K562 (cell line): ENCODE results near the gene PUDP. TPM values are rescaled to one million over a fixed set of nuclear protein-coding genes. Genes with fewer than 3 reads are reported as not detected.

Experiments used
- ATAC-seq: fragments of 200-7000 bp; cut with Tn5 transposase; 3 replicates; pipeline ENCODE4 v1.9.1; 2020; ENCODE audit warnings: moderate library complexity
- BruUV-seq: library from RNA; stranded (reverse); fragments of 400-500 nt; replicated peaks from 2 replicates; lab custom pipeline; 2021; lab: Mats Ljungman, UMichigan
- CTCF ChIA-PET: fragments of 300-600 bp; formaldehyde crosslinking; extraction: SDS; loops from one replicate; lab custom pipeline; 2021; ENCODE audit warnings: low intra/inter-chr PET ratio; lab: Yijun Ruan, JAX
- POLR2A ChIA-PET: fragments of 300-600, 350-650 bp; sonication (Branson Sonifier 250); formaldehyde crosslinking; extraction: SDS; loops from one replicate; lab custom pipeline; 2021; ENCODE audit warnings: antibody characterized with exemption, inconsistent platforms; lab: Yijun Ruan, JAX
- DNase-seq, 4 experiments: peaks; one replicate each; pipeline versions ENCODE4 v3.0.0 to v3.0.0-alpha.2; 2011 to 2018; ENCODE audit warnings: low spot score in 3 of 4, mixed read lengths in 3 of 4; ENCODE audit errors: extremely low read depth in 1 of 4
- FAIRE-seq: peaks from 2 replicates; lab custom pipeline; 2011; peaks lifted over from hg19 to GRCh38; lab: Jason Lieb, UNC
- H2AFZ ChIP-seq: 2 replicates; pipeline ENCODE4 v1.6.0; 2011; ENCODE audit warnings: low read depth, low read length, control low read depth, inconsistent platforms
- H3K27ac ChIP-seq: fragments of 200-600 bp; 3 replicates; pipeline ENCODE4 v1.8.0; 2011; ENCODE audit warnings: low read depth, mild to moderate bottlenecking, control low read depth, inconsistent platforms, low read length, moderate library complexity, mixed read lengths; ENCODE audit errors: extremely low read depth
- H3K27me3 ChIP-seq, 2 experiments: fragments of 300-600 bp in 1 of 2; 2 replicates in 1 of 2; 3 replicates in 1 of 2; pipeline versions ENCODE4 v1.6.0 to v1.8.0; 2011; ENCODE audit warnings: inconsistent platforms in 2 of 2, low read length in 2 of 2, mild to moderate bottlenecking in 1 of 2, mixed read lengths in 1 of 2, moderate library complexity in 1 of 2; ENCODE audit not compliant: control insufficient read depth in 2 of 2, insufficient read depth in 2 of 2
- H3K36me3 ChIP-seq: fragments of 300-600 bp; 3 replicates; pipeline ENCODE4 v1.8.0; 2011; ENCODE audit warnings: mild to moderate bottlenecking, low read length, inconsistent platforms; ENCODE audit not compliant: control insufficient read depth, insufficient read depth
- H3K4me1 ChIP-seq, 2 experiments: fragments of 200-600 bp in 1 of 2; replicated peaks in 1 of 2; 2 replicates in 1 of 2; 3 replicates in 1 of 2; pipeline versions ENCODE4 v1.5.1 to v1.8.0; 2011; ENCODE audit warnings: inconsistent platforms in 2 of 2, low read length in 2 of 2, mild to moderate bottlenecking in 1 of 2, mixed read lengths in 1 of 2, moderate library complexity in 1 of 2; ENCODE audit not compliant: control insufficient read depth in 2 of 2, insufficient read depth in 2 of 2
- H3K4me2 ChIP-seq: 2 replicates; pipeline ENCODE4 v1.6.1; 2011; ENCODE audit warnings: low read length, control low read depth, inconsistent platforms, mixed read lengths; ENCODE audit not compliant: insufficient read depth
- H3K4me3 ChIP-seq: fragments of 200-600 bp; sonication (generic), shearing (Covaris generic); 2 replicates; pipeline ENCODE4 v1.5.1; 2016; ENCODE audit warnings: control low read depth, inconsistent platforms
- H3K79me2 ChIP-seq: fragments of 200-600 bp; 3 replicates; pipeline ENCODE4 v1.8.0; 2011; ENCODE audit warnings: low read length, inconsistent platforms; ENCODE audit not compliant: control insufficient read depth, insufficient read depth
- H3K9ac ChIP-seq, 2 experiments: 2 replicates each; pipeline versions ENCODE4 v1.6.0 to v1.6.1; 2011; ENCODE audit warnings: low read depth in 2 of 2, low read length in 2 of 2, control low read depth in 1 of 2, inconsistent platforms in 1 of 2, mild to moderate bottlenecking in 1 of 2, mixed read lengths in 1 of 2; ENCODE audit not compliant: insufficient read depth in 1 of 2
- H3K9me1 ChIP-seq: one replicate; pipeline ENCODE4 v1.6.0; 2011; ENCODE audit warnings: inconsistent platforms, mild to moderate bottlenecking, low read length, moderate library complexity; ENCODE audit not compliant: control insufficient read depth, insufficient read depth
- H3K9me3 ChIP-seq: replicated peaks from 2 replicates; pipeline ENCODE4 v1.5.1; 2011; ENCODE audit warnings: low read depth, low read length, inconsistent platforms; ENCODE audit not compliant: control insufficient read depth, insufficient read depth
- H4K20me1 ChIP-seq: replicated peaks from 2 replicates; pipeline ENCODE4 v1.6.1; 2011; ENCODE audit warnings: low read length, inconsistent platforms, mixed read lengths; ENCODE audit not compliant: control insufficient read depth, insufficient read depth
- BDP1 ChIP-seq: IDR thresholded peaks from 3 replicates; pipeline ENCODE4 v1.6.1; 2011; ENCODE audit not compliant: insufficient read length, insufficient read depth
- CEBPB ChIP-seq: fragments of 450-650 bp; IDR thresholded peaks from 2 replicates; pipeline ENCODE4 v1.6.1; 2016; ENCODE audit warnings: missing genetic modification characterization, missing compliant biosample characterization
- CEBPG ChIP-seq, 3 experiments: fragments of 200-800 bp in 1 of 3; sonication (Bioruptor generic) in 1 of 3; sonication (generic) in 1 of 3; formaldehyde crosslinking in 1 of 3; IDR thresholded peaks in 2 of 3; conservative IDR thresholded peaks in 1 of 3; 2 replicates each; pipeline versions ENCODE4 v1.6.1 to v1.8.0; 2016 to 2022; ENCODE audit warnings: missing compliant biosample characterization in 2 of 3, missing genetic modification characterization in 2 of 3, mild to moderate bottlenecking in 1 of 3, missing genetic modification reagents in 1 of 3
- ETV6 ChIP-seq, 3 experiments: fragments of 150-350 bp in 1 of 3; sonication (generic) in 1 of 3; formaldehyde crosslinking in 1 of 3; IDR thresholded peaks; 2 replicates each; pipeline versions ENCODE4 v1.6.1 to v1.8.0; 2014 to 2022; ENCODE audit warnings: borderline replicate concordance in 2 of 3, low read depth in 2 of 3, antibody characterized with exemption in 1 of 3, low read length in 1 of 3, mild to moderate bottlenecking in 1 of 3, missing genetic modification reagents in 1 of 3
- FOXA1 ChIP-seq: fragments of 450-650 bp; IDR thresholded peaks from 2 replicates; pipeline ENCODE4 v1.6.1; 2016; ENCODE audit warnings: mild to moderate bottlenecking, borderline replicate concordance
- GABPB2 ChIP-seq: fragments of 250-450 bp; sonication (Bioruptor Pico); conservative IDR thresholded peaks from 2 replicates; pipeline ENCODE4 v1.5.1; 2021; ENCODE audit warnings: mild to moderate bottlenecking
- NFIC ChIP-seq: fragments of 450-650 bp; IDR thresholded peaks from 2 replicates; pipeline ENCODE4 v1.6.1; 2017; ENCODE audit warnings: mild to moderate bottlenecking, inconsistent platforms
- NRF1 ChIP-seq, 2 experiments: fragments of 450-650 bp; IDR thresholded peaks in 1 of 2; conservative IDR thresholded peaks in 1 of 2; 2 replicates each; pipeline ENCODE4 v1.6.1; 2014; ENCODE audit warnings: mild to moderate bottlenecking in 2 of 2
- SIN3A ChIP-seq, 2 experiments: fragments of 150-350 bp in 1 of 2; IDR thresholded peaks; 2 replicates each; pipeline ENCODE4 v1.6.1; 2011 to 2016; ENCODE audit warnings: borderline replicate concordance in 2 of 2, low read depth in 2 of 2, low read length in 2 of 2, mild to moderate bottlenecking in 2 of 2, moderate library complexity in 2 of 2; ENCODE audit not compliant: control insufficient read depth in 1 of 2
- TCF7 ChIP-seq: sonication (generic); IDR thresholded peaks from 2 replicates; pipeline ENCODE4 v1.6.1; 2016; ENCODE audit warnings: antibody characterized with exemption, borderline replicate concordance
- TEAD1 ChIP-seq, 2 experiments: fragments of 450-650 bp in 1 of 2; sonication (generic) in 1 of 2; formaldehyde crosslinking; IDR thresholded peaks; 2 replicates each; pipeline versions ENCODE4 v1.4.0 to v1.8.0; 2020 to 2022; ENCODE audit warnings: mild to moderate bottlenecking in 2 of 2, missing genetic modification reagents in 1 of 2
- ZNF311 ChIP-seq: fragments of 250-450 bp; sonication (Bioruptor Pico); IDR thresholded peaks from 2 replicates; pipeline ENCODE4 v1.4.0; 2020; ENCODE audit warnings: mild to moderate bottlenecking, moderate library complexity
- WGBS: fragments of 100-300 bp; shearing (Covaris generic); methylation state at CpG from one replicate; pipeline ENCODE4 v1.1.6; 2016; ENCODE audit warnings: low coverage, mixed read lengths; ENCODE audit not compliant: insufficient coverage; ENCODE audit errors: missing lambda C conversion rate; 5-methylcytosine and 5-hydroxymethylcytosine counted together
- in situ Hi-C: fragments of 300-500 bp; cut with MboI; formaldehyde crosslinking; loops from 4 replicates; pipeline ENCODE4 v1.15.0; 2018; ENCODE audit warnings: inconsistent platforms, mixed read lengths
- intact Hi-C: fragments of 100-400 bp; cut with micrococcal nuclease; formaldehyde crosslinking; loops from 2 replicates; pipeline ENCODE4 v1.14.2; 2022
- polyA plus RNA-seq, 8 experiments: library from polyadenylated mRNA; depleted of rRNA in 4 of 8; stranded (reverse) in 5 of 8; unstranded in 3 of 8; fragments of >200 nt; fragmentation: Nextera tagmentation in 2 of 8; fragmentation: Illumina TruSeq in 1 of 8; extraction: Ambion mirVana in 2 of 8; extraction: Trizol in 1 of 8; gene quantifications; 2 replicates each; pipeline versions ENCODE4 v1.2.1 to v1.2.3, GENCODE V29; 2011 to 2014; ENCODE audit warnings: inconsistent platforms in 1 of 8, missing spikeins in 1 of 8
- total RNA-seq, 7 experiments: library from RNA; depleted of rRNA in 6 of 7; stranded (reverse); fragments of >200 nt in 6 of 7; fragmentation: Illumina TruSeq in 2 of 7; extraction: Trizol in 2 of 7; gene quantifications; 2 replicates each; pipeline versions ENCODE4 v1.2.1 to v1.2.3, GENCODE V29; 2011 to 2021; ENCODE audit warnings: low replicate concordance in 1 of 7
- TF ChIP-seq, protein P1 (sequence below): fragments of 450-650 bp; IDR thresholded peaks from 2 replicates; pipeline ENCODE4 v1.6.1; 2017; ENCODE audit warnings: antibody characterized with exemption, mild to moderate bottlenecking
- TF ChIP-seq, protein P2 (sequence below), 2 experiments: fragments of 450-650 bp in 1 of 2; sonication (generic) in 1 of 2; formaldehyde crosslinking in 1 of 2; IDR thresholded peaks in 1 of 2; conservative IDR thresholded peaks in 1 of 2; 2 replicates each; pipeline versions ENCODE4 v1.6.1 to v1.8.1; 2016 to 2023; ENCODE audit warnings: mild to moderate bottlenecking in 2 of 2, moderate library complexity in 2 of 2, inconsistent platforms in 1 of 2, missing genetic modification reagents in 1 of 2

Gene PUDP
- total and polyA plus RNA-seq, 9 of the 15 experiments (the other 6 are each of a cell fraction or from before 2014, with no cell fraction given): 13.6 to 63.0 (median 29.2) TPM

DNA sequence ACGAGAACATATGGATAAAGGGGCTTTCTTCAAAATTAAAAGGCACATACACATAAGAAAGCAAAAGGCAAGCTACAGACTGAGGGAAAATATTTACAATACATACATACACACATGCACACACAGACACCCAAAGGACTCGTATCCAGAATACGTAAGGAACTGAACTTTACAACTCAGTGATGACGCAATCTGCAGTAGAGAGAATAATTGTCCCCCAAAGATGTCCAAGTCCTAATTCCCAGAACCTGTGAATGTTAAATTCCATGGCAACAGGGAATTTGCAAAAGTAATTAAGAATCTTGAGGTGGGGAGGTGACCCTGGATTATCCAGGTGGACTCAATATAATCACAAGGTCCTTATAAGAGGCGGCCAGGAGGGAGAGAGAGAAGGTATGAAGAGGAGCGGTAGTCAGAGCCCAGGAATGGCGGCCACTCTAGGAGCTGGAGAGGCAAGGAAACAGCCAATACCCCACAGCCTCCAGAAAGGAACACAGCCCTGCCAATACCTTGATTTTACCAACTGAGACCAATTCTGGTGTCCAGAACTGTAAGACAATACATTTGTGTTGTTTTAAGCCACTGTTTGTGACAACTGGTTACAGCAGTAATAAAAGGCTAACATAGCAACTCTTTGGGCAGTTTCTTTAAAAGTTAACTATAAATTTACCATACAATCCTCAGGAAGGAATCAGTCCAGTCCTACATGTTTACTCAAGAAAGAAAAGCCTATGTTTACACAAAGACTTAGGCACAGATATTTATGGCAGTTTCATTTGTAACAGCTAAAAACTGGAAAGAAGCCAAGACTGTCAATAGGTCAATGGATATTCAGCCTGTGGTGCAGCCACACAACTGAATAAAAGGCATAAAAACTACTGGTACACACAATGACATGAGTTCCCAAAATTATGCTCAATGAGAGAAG lies 27.7 kb downstream of the PUDP start:
- no peaks in the 10 kb centered on the region for H3K27me3 ChIP-seq
- no peaks in the 10 kb centered on the region; a peak in 2 of 5 replicates for H3K4me1 ChIP-seq
- H3K36me3 ChIP-seq: 0 out of 3 replicates have a peak, but pooled peaks cover 3% of the 10 kb centered on the region
- H3K4me2 ChIP-seq: no peak overlapping the region
- H3K27ac ChIP-seq: no peak overlapping the region
- H3K4me3 ChIP-seq: no peak overlapping the region
- whole genome bisulfite sequencing: 100% methylated on average over 5 of the region's 7 CpGs
- no TSS peak for BruUV-seq
- no peaks in the 10 kb centered on the region for H3K9me3 ChIP-seq
- POLR2A ChIA-PET: interaction anchor here (0.7 to 1.0 kb wide), 2 partner anchors 26 to 130 kb away, joined by 3 read pairs; no protein-coding TSS in a partner anchor
- H3K9ac ChIP-seq: no peak overlapping the region
- 0 out of 2 replicates have a peak, but pooled peaks cover 5% of the 10 kb centered on the region for H4K20me1 ChIP-seq
- H3K79me2 ChIP-seq: peaks cover 54% of the 10 kb centered on the region
- DNase-seq (no peak), ATAC-seq (no peak), FAIRE-seq (no peak)
- intact Hi-C loops: no loop called here
- CTCF ChIA-PET: no interaction called here
- H2AFZ ChIP-seq: no peak overlapping the region
- H3K9me1 ChIP-seq: no peaks in the 10 kb centered on the region
- in situ Hi-C loops: no loop called here
- no peak for TF ChIP-seq TCF7
- no peak for TF ChIP-seq TEAD1 (CRISPR knock-in tag; IDR thresholded peaks at IDR 0.05)
- TF ChIP-seq BDP1: no peak
- TF ChIP-seq NRF1 (conservative IDR thresholded peaks at IDR 0.05 in 1 of 2, IDR thresholded peaks at IDR 0.05 in 1 of 2): no peak
- peak; percentile 10; the same call in 1 of the 2 replicates for TF ChIP-seq CEBPG (CRISPR knock-in tag; IDR thresholded peaks at IDR 0.05)
- peak; percentile 14 to 81; a peak in 2 of 4 replicates for TF ChIP-seq CEBPG (tag; conservative IDR thresholded peaks at IDR 0.05 in 1 of 2, IDR thresholded peaks at IDR 0.05 in 1 of 2)
- peak; percentile 75 for TF ChIP-seq NFIC
- no peak for TF ChIP-seq SIN3A (IDR thresholded peaks at IDR 0.05; ENCODE audit: borderline replicate concordance in 2 of 2, control insufficient read depth in 1 of 2, low read depth in 2 of 2, low read length in 2 of 2)
- TF ChIP-seq, protein P1, sequence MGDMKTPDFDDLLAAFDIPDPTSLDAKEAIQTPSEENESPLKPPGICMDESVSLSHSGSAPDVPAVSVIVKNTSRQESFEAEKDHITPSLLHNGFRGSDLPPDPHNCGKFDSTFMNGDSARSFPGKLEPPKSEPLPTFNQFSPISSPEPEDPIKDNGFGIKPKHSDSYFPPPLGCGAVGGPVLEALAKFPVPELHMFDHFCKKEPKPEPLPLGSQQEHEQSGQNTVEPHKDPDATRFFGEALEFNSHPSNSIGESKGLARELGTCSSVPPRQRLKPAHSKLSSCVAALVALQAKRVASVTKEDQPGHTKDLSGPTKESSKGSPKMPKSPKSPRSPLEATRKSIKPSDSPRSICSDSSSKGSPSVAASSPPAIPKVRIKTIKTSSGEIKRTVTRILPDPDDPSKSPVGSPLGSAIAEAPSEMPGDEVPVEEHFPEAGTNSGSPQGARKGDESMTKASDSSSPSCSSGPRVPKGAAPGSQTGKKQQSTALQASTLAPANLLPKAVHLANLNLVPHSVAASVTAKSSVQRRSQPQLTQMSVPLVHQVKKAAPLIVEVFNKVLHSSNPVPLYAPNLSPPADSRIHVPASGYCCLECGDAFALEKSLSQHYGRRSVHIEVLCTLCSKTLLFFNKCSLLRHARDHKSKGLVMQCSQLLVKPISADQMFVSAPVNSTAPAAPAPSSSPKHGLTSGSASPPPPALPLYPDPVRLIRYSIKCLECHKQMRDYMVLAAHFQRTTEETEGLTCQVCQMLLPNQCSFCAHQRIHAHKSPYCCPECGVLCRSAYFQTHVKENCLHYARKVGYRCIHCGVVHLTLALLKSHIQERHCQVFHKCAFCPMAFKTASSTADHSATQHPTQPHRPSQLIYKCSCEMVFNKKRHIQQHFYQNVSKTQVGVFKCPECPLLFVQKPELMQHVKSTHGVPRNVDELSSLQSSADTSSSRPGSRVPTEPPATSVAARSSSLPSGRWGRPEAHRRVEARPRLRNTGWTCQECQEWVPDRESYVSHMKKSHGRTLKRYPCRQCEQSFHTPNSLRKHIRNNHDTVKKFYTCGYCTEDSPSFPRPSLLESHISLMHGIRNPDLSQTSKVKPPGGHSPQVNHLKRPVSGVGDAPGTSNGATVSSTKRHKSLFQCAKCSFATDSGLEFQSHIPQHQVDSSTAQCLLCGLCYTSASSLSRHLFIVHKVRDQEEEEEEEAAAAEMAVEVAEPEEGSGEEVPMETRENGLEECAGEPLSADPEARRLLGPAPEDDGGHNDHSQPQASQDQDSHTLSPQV: no peak
- no peak for TF ChIP-seq GABPB2 (CRISPR knock-in tag)
- TF ChIP-seq ETV6 (IDR thresholded peaks at IDR 0.05; ENCODE audit: borderline replicate concordance in 1 of 2, low read depth in 2 of 2, low read length in 1 of 2): no peak
- TF ChIP-seq ETV6 (CRISPR knock-in tag; IDR thresholded peaks at IDR 0.05; ENCODE audit: borderline replicate concordance): no peak
- TF ChIP-seq, protein P2, sequence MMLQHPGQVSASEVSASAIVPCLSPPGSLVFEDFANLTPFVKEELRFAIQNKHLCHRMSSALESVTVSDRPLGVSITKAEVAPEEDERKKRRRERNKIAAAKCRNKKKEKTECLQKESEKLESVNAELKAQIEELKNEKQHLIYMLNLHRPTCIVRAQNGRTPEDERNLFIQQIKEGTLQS (IDR thresholded peaks at IDR 0.05): peak; percentile 67
- TF ChIP-seq, protein P2 (CRISPR knock-in tag; conservative IDR thresholded peaks at IDR 0.05): no peak
- 0 out of 2 replicates have a peak, but pooled peaks have one; percentile 24 for TF ChIP-seq FOXA1
- peak; percentile 85 for TF ChIP-seq CEBPB (tag)
- TF ChIP-seq ZNF311 (CRISPR knock-in tag): no peak
